GM20000 (cell line): ENCODE data around the gene TLE3.

ENCODE experiments used
- DNase-seq: peaks from one replicate; pipeline ENCODE4 v3.0.0; 2012; ENCODE audit warnings: low spot score
- TF ChIP-seq, protein P1 (sequence below): IDR thresholded peaks from 2 replicates; pipeline ENCODE4 v1.5.1; 2012; ENCODE audit warnings: mild to moderate bottlenecking, control low read depth; ENCODE audit errors: extremely low read depth, missing control alignments

Gene TLE3

DNA sequence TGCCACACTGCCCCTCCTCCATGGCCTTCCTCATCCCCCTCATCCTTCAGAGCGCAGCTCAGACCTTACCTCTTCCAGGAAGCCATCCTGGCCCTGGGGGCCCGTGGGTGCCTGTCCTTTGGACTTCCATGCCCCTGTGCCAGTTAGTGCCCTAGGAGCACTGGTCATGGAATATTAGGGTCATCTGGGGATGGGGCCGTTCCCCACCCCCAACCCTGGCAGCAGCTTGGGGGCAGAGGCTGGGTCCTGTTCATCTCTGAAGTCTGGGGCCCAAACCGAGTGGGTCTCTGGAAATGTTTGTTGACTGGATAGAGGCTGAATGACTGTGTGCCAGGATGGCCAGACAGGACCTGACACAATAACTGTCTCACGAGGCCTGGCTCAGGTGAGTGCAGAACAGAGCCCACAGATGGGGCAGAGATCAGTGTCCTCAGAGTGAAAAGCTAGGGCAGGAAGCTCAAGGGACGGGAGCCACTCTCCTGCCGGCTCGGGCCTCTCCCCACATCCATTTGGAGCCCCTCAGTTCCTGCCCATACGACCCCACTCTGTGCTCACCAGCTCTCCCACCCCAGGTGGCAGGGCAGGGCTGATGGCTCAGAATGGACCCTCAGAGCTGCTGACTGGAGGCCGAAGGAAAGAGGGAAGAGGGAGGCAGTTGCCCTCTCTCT is 62.5 kb downstream of the TLE3 start:
- TF ChIP-seq, protein P1, sequence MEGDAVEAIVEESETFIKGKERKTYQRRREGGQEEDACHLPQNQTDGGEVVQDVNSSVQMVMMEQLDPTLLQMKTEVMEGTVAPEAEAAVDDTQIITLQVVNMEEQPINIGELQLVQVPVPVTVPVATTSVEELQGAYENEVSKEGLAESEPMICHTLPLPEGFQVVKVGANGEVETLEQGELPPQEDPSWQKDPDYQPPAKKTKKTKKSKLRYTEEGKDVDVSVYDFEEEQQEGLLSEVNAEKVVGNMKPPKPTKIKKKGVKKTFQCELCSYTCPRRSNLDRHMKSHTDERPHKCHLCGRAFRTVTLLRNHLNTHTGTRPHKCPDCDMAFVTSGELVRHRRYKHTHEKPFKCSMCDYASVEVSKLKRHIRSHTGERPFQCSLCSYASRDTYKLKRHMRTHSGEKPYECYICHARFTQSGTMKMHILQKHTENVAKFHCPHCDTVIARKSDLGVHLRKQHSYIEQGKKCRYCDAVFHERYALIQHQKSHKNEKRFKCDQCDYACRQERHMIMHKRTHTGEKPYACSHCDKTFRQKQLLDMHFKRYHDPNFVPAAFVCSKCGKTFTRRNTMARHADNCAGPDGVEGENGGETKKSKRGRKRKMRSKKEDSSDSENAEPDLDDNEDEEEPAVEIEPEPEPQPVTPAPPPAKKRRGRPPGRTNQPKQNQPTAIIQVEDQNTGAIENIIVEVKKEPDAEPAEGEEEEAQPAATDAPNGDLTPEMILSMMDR: no peak
- DNase-seq: no peak

DNA sequence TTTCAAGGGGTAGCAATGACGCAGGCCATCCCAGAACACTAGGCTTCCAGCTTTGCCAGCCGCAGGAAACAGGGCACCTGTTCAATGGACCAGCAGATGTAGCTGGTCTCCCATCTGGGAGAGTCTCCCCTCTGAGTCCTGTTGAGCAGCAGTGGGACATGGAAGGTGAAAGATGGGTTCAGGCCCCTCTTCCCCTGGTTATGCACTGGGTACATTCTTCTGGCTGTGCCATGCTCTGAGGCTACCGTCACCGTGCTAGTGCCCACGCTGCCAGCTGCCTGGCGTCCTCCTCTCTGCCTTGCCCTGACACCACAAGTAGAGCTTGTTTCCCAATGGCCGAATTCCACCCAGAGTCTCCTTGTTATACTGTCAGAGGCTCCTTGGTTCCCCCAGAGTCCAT is 63.1 kb downstream of the TLE3 start:
- TF ChIP-seq, protein P1: no peak
- no peak for DNase-seq

DNA sequence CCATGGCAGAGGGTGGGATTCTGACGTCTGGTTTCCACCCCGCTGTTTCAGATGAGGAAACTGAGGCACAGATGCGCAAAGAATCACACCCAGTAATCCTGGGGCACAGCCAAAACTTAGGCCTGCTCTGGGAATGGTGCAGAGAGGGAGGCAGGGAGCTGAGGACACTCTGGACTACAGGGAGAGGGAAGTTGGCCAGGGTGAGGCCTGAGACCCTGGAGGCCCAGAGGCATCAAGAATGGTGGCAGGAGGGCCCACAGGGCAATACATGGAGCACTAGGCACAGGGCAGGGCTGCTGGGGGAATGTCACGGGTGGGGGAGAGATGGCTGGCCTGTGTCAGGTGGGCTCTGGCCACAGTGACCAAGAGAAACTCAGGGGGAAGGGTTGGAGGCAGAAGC is 63.6 kb downstream of the TLE3 start:
- TF ChIP-seq, protein P1: no peak
- DNase-seq: no peak

DNA sequence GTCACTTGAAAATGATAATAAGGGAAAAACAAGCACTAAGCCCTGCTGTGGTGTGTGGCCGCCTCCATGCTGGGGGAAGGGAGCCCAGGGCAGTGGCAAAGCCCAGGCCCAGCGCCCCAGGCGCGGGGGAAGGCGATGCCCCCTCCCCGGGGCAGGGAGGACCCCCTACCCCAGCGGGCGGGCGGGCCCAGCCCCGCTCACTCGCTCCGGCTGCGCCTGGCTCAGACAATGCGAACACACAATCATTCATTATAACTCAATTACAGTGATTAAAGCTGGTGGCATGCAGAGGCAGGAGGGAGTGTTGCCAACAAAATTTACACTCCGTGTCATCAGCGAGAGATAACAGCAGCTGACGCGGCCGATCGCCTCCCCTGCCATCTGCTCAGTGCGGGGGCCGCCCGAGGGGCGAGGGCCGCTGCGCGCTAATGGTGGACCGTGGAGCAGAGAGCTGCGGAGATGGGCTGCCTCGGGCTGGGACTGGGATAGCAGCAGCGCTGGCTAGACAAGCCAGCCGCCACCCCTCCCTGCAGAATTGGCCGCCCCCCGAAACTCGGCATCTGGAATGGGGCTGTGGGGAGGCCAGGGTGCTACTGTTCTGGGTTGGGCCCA is 64.1 kb downstream of the TLE3 start:
- DNase-seq: no peak
- TF ChIP-seq, protein P1: no peak

DNA sequence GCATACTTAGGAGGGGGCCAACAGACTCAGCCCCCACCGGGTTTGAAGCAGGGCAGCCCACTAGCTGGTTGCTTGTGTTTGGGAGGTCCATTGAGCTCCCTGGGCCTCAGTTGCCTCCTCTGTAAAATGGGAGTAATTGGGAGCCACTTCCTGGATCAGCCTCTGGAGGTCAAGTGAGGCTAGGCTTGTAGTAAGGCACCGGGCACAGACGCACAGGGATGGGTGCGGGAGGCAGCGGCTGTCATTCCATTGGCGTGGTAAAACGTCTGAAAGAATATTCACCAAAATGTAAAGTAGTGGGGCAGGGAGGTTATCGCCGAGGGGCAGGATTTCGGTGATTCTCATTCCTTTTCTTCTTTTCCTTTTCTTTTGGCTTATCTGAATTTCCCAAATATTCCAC is 64.6 kb downstream of the TLE3 start:
- TF ChIP-seq, protein P1: no peak
- no peak for DNase-seq

DNA sequence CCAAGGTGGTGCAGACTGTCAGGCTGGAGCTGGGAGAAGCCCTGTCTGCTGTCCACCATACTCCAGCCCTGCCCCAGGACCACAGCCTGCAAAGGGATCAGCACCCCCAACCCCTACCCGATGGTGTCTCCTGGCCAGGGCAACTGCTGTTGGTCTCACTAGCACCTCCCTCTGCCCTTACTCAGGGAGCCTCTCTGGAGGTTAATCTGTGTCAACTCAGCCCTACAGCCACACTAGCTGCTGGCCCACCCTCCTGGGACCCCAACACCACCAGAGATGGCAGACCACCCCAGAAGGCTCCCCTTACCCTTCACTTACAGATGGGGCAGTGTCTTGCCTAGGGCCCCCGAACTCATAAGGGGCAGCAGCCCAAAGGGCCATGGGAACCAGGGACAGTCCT is 65.2 kb downstream of the TLE3 start:
- no peak for DNase-seq
- TF ChIP-seq, protein P1: no peak

DNA sequence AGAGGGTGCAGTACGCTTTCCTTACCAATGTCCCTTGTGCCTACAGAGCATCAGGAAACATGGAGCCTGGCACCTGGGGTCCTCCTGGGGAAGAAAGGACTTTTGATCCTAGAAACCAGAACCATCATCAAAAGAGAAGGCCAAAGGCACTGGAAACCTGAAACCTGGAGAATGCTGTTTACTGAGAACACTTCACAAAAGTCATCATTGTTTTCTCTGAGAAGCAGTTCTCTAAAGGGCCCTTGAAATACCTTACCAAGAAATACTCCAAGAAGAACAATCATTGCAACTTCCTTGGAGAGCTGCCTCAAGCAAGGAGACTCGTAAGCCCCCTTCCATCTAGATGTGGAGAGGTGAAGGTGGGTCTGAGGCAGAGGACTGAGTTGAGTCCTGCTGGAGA is 66.0 kb downstream of the TLE3 start:
- no peak for DNase-seq
- TF ChIP-seq, protein P1: no peak
